AG08395 (cell line): Measurements from ENCODE around the gene RC3H2.
A peak's percentile ranks its signal among the peaks of the same experiment; 100 is the strongest.

Experiments
- DNase-seq: peaks from one replicate; pipeline ENCODE4 v3.0.0; 2012; ENCODE audit warnings: mixed read lengths, low spot score

The RC3H2 gene, protein sequence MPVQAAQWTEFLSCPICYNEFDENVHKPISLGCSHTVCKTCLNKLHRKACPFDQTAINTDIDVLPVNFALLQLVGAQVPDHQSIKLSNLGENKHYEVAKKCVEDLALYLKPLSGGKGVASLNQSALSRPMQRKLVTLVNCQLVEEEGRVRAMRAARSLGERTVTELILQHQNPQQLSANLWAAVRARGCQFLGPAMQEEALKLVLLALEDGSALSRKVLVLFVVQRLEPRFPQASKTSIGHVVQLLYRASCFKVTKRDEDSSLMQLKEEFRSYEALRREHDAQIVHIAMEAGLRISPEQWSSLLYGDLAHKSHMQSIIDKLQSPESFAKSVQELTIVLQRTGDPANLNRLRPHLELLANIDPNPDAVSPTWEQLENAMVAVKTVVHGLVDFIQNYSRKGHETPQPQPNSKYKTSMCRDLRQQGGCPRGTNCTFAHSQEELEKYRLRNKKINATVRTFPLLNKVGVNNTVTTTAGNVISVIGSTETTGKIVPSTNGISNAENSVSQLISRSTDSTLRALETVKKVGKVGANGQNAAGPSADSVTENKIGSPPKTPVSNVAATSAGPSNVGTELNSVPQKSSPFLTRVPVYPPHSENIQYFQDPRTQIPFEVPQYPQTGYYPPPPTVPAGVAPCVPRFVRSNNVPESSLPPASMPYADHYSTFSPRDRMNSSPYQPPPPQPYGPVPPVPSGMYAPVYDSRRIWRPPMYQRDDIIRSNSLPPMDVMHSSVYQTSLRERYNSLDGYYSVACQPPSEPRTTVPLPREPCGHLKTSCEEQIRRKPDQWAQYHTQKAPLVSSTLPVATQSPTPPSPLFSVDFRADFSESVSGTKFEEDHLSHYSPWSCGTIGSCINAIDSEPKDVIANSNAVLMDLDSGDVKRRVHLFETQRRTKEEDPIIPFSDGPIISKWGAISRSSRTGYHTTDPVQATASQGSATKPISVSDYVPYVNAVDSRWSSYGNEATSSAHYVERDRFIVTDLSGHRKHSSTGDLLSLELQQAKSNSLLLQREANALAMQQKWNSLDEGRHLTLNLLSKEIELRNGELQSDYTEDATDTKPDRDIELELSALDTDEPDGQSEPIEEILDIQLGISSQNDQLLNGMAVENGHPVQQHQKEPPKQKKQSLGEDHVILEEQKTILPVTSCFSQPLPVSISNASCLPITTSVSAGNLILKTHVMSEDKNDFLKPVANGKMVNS

DNA sequence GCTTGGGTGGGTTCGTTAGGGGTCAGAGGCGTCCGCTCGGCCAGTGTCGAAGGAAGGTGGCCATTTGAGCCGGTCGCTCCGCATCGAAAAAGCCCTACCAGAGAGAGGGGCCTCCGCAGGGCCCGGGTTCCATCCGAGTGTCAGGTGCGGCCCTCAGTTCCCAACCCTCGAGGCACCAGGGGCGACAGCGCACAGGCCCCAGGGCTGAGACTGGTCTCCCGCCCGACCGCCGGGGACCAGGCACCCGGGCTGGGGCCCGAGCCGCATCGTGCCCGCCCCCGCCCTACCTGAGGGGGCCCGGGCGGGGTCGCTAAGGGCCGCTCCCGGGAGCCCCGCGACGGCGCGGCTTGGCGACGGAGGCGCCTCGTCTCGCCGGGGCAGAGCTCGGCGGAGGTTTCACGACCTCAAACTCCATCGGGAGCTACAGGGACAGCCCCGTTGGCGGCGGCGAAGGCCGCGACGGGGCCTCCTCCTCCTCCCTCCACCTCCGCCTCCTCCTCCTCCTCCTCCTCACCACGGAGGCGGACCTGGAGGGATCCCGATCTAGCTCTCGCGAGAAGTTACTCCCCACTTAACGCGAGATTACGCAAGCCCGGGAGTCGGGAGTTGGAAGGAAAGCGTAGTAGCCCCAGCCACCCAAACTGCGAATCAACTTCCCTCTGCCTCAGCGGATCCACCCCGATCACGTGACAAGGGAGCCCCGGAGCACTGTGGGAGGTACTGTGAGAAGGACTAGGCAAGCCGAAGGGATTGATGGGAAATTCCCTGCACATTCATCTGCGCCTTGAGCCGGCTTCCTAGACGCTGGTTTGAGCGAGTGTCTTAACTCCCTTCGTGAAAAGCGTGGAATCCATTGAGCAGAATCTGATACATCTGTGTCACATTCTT, at the start of gene RC3H2:
Gene RC3H2 (minus strand): TSS at position 537 of the 888 bp plus-strand sequence. CDS start 7,850 bp downstream, outside the sequence.
- DNase-seq, result peak; percentile 98

DNA sequence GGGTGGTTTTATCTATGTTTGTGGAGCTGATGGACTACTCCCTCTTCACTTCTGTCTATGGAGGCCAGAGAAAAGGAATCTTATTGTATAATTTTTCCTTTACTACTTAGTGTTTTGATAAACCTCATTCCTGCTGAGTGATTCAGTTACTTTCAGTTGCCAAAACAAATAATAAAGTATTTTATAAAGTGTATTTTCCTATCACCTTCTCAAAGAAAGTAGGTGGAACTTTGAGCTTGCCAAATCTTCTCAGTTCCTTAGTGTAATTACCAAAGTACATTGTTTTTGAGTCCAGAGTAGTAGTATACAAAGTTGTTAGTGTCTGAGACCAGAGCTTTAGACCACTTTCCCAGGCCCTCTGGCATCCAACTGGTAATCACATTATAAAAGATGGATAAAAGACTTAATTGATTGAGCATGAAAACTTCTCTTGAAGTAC, 49.1 kb upstream of the RC3H2 start:
- DNase-seq, result peak; percentile 28

DNA sequence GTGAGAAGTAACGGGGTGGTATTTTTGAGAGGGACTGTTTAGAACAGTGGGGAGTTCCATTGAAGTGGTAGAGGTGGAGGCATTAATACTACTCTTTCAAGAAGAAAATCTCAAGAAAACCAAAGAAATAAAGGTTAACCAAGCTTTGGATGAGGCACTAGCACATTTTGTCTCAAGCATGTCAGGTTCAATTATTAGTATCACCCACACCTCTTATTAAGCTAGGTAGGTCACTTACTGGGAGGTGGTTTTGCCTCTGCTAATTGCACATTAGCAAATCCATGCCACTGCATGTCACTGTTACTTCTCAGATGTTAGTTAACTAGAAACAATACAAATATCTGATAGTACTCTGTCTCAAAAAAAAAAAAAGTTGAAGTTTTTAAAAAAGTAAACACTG, 45.9 kb upstream of the RC3H2 start:
- no peak for DNase-seq

DNA sequence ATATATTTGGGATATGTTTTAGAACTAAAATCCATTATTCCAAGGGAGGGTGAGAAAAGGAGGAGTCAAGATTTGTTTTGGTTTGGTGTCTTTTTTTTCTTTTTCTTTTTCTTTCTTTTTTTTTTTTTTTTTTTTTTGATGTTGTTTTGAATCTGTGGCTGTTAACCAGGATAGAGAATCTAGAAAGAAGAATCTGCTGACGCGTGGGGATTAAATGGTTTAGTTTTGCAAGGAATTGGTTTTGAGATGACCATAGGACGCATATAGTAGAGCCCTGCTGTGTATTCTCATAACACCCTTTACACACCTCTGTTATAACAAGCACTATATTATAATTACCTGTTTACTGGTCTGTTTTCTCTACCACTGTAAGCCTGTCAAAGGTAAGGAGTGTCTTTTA, 45.1 kb upstream of the RC3H2 start:
- DNase-seq, result no peak

DNA sequence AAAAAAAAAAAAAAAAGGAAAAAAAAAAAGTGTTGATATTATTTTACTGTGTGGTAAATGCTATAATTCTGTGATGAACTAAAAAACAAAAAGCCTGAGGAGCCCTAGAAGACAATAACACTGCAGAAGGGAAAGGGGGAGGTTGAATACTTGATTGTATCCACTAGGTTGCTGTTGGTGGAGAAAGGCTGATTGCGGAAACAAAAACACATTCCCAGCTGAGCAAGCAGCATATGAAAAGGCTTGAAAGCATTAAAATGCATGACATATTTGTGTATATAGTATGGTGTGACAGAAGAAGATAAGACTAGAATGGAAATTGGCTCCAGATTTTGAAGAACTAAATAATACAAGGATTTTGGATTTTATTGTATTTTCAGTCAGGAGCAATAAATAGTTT, 44.5 kb upstream of the RC3H2 start:
- no peak for DNase-seq

DNA sequence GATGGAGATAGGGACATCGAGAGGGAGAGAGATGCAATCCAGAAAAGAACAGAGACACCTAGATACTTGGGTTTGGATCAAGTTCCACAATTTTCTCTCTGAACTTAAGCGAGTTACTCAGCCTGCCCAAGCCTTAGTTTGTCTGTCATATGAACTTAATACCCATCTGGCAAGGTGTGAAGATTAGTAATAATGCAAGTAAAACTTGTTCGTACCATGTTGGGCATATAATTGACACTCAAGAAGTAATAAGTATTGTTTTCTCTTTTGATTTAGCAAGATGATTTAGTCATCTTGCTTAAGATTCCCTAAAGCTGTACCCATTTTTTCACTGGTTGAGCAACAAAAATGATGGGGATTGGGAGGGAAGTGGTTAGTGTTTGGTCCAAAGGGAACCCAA, 43.2 kb upstream of the RC3H2 start:
- DNase-seq, result no peak

DNA sequence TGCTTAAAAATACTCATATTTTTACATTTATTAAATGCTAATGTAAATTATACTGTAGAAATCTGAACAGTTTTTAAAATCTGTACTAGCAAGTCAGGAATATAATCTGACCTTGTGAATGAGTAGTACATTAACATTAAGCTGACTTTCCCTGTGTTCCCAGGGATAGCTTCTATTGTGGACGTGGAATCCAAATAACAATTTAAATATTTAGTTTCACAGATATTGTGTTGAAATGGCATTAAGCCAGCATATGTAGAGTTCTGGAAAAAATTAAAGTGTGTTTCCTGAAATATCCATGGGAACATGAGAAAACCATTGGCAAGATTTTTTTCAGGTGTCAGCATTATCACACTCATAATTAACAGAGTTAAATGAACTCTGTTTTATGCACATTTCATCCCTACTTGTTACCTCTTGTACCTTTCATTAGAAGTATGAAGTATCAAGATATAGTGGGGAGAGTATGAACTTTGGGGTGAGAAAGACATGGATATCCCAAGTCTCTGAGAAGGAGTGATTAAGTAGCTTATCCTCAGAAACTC, 41.4 kb upstream of the RC3H2 start:
- no peak for DNase-seq

DNA sequence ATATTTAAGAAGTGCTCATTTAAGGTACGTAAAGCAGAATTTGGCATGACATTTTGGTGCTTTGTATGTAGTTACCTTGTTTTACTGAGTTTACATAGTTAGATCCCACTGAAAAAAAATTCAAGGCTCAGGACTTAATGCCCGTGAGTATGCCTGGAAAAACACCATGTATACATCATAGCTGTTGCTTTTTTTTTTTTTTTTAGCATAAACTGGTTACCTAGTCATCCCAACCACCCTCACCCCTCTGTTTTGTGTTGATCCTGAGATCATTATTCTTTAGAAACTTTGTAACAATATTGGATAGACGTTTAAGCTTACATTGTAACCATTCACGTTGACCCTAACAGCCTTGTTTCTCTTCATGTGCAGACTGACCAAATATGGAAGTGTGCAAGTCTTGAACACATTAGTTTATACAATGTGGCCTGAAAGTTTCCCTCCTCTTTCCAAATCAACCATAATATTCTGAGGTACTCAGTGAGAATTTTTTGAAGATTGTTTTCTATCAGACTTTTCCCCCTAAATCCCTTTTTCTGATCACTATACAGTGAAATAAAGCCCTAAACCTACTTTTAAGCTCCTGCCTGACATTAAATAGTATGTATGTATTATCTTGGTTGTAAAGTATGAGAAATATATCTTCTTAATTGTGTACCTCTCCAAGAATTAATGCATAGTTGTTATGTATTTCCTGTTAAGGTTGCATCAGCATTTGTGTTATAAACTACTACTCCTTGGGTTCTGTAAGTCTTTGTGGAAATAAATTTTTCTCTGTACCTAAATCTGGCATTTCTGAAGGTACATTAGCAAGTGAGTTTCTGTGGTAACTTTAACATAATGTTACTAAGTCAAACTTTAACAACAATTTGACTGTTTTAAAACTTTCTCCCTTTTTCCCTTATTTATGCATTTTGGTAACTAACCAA, 40.1 kb upstream of the RC3H2 start:
- no peak for DNase-seq

DNA sequence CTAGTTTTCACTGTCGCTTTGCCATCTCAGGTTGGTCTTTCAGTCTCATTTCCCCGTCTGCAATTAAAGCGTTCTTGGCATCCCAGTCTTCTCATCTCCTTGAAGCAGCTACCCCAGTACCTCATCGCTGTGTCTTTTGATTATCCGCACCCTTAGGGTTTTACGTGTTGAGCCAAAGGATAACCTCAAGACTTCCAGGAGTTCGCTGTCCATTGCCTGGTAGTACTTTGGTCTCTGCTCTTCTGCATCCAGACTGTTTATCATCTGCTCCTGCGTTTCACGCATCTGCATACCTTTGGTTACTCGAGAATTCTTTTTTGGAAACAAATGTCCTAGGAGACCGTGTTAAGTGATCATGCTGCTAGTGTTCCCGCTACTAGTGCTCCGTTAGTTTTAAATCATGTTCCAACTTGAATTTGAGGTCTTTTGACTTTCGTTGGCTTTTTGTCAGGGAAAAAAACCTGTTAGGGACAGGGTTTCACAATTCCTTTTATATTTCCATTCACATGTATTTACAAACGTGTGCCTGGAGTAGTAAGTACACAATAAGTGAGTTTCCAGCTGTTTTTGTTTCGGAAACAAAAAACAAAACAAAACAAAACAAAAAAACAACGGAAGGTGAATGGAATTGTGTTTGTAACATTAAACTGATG, 36.5 kb upstream of the RC3H2 start:
- DNase-seq, result peak; percentile 58

DNA sequence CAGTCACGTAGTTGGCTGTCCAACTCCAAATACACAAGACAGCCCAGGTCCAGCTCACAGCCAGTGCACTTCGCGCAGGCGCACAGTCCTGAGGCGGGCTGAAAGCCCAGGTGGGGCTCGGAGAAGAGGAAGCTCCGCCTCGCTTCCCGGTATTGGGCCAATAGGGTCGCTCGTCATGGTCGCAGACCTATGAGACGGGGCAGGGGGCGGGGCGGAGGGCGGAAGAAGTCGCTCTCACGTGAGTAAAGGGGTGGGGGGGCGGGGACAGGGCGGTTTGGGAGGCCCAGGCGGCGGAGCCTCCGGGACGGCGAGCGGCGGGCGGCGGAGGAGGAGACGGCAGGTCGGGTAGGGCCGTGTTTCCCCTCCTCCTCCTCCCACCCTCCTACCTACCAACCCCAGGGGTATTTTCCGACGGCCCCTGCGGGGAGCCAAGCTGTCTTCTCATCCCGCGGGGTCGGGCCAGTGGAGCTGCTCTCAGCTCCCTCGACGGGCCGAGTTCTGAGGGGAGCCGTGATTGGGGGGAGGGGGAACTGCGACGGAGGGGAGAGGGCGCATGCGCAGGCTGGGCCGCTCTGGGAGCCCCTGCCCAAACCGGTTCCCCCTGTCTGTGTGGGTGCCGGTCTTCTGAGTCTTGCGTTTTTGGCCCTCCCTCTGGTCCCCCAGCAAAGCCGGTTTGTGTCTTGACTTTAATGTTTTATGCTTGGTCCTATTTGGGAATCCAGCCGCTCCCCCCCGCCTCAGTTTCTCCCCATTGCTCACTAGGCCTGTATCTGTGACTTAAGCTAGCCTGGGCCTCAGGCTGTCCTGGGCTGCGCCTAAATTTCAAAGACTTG, 35.8 kb upstream of the RC3H2 start, which contains the start of gene RABGAP1:
Gene RABGAP1 (plus strand): TSS at position 272 of the 833 bp plus-strand sequence. CDS start 16,040 bp downstream, outside the sequence.
- DNase-seq, result peak; percentile 100

DNA sequence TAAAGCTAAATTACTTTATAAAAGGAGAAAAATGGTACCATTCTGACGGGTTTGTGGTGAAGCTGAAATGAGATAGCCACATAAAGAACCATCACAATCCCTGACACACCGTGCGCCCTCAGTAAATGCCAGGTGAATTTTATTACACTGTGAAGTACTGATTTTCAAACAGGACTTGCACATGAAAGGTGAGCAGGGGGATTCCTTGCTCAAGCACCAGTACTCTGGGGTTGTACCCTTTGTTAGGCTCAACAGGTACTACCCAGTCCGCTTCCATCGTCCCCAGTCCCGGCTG, 35.2 kb upstream of the RC3H2 start:
- no peak for DNase-seq

DNA sequence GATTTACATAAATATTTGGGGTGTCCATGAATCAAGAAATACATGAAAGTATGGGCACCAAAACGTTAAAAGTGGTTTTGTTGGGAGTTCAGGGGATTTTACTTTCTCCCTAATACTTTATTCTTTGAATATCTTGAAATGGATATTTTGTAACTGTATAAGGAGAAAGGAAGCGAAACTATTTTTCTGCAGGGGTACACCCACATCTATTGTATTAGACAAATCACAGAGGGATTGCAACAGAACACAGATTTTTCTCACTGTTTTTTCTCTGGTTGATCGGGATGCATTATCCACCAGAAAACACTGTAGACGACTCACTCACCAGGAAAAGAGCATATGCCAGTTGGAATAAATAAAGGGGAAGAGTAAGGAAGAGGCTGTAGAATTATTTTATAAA, 34.4 kb upstream of the RC3H2 start:
- no peak for DNase-seq

DNA sequence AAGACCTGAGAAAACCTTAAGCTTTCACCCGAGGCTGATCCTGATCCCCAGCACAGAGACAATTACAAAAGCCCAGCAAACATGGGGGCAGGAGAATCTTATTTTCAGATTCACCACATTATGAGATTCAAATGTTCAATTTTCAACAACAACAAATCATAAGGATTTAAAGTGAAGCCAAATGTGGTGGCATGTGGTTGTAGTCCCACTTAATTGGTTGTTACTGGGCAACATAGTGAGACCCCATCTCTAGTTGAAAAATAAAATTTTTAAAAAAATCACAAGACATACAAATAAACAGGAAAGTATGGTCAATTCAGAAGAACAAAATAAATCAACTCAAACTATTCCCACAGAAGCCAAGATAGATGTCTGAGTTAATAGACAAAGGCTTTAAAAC, 31.7 kb upstream of the RC3H2 start:
- DNase-seq, result no peak

DNA sequence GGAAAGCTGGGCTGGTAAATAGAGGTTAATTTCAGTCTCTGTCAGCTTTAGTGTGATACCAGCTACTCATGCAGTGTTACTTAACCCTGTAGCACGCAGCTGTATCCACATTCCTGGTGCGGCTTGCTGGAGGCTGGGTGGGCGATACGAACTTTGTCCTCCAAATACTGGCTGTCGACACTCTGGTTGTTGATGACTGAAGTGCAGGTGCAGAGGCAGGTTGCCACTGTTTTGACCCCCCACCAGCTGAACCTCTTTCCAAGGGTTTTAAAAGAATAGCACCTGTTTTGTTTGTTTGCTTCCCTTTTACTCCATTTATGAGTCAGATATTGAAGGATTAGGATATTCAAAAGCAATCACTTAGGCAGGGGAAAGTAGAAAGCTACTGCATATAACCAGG, 31.3 kb upstream of the RC3H2 start:
- DNase-seq, result no peak

DNA sequence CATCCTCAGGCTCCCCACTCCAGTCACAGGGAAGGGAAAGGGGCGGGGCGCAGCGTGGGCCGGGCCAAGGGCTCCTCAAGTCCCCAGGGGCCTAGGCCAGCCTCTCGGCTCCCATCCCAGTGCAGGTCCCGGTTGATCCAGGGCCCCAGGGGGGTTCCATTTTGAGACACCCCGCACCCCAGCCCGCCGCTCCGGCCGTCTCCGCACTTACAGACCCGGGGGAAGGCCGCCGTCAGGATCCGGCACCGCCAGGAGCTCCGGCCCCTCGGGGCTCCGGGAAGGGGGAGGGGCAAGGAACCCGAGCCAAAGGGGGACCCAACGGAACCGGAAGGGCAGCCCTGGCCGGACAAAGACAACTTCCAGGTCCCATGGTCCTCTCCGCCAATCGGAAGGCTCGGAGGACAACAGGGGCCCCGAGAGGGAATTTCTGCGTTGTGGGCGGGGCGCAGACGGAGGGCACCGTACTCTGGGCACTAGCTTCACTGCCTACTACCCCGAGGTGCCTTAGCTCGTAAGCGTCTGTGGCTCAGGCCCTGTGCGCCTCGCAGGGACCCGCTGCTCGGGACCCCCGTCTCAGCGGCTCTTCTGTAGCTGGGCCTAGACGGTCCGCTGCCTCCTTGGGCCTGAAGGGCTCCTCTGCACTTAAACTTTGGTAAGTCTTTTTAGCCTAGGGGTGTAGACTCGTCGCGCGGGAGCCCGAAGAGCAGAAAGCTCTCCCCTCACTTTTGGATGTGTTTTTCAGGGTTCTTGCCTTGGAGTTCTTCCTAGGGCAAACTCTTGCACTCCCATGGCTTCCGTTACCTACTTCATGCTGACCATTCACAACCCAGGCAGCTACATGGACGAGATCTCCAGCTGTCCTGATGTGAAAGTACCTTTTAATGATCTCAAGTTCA, 26.3 kb upstream of the RC3H2 start, which contains the start of gene ZBTB26:
Gene ZBTB26 (minus strand): TSS at position 287 of the 896 bp plus-strand sequence. CDS start 11,578 bp downstream, outside the sequence.
- DNase-seq, result peak; percentile 98

DNA sequence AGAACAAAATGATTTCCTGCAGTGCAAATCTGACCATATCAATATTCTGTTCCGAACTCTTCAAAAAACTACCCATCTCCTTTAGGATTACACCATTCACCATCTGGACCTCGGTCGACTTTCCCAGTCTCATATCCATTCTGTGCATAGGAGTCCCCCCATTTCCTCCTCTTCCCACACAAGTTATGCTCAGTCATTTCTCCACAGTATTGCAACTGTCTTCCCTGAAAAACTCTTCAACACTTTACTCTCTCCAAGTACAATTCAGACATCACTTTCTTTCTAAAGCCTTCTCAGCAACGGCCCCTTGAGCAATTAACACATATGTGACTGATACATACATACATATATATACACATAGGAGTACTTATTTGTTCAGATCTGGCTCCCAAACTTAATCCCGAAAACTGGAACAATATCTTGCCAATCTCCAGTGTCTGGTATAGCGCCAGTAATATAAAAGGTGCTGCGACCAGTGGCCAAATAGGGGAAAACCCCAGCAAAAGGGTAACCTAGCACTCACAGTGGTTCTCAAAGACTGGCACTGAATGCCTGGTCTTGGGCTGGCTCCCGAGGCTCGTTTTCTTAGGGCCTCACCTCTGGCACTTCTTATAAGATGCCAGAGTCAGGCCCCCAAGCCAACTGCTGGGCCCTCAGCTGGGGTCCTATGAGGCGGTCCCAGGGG, 25.5 kb upstream of the RC3H2 start:
- no peak for DNase-seq
